Natural killer cell (primary cell): ENCODE measurements around the gene PAN2. TPM values are rescaled to one million over a fixed set of nuclear protein-coding genes. Genes with fewer than 3 reads are reported as not detected.

ENCODE experiments used
- ATAC-seq, 3 donors: fragments of 150-1000 bp in 2 of 3; fragments of 200-7000 bp in 1 of 3; cut with Tn5 transposase; 1 replicate in 1 of 3; 2 replicates in 2 of 3; pipeline ENCODE4 v1.10.0; 2021; ENCODE audit warnings: mild to moderate bottlenecking in 2 of 3, moderate library complexity in 2 of 3
- DNase-seq, 2 donors: peaks; one replicate each; pipeline versions ENCODE4 v3.0.0 to v3.0.0-alpha.2; 2013 to 2021; ENCODE audit warnings: mixed read lengths in 1 of 2
- H3K27ac ChIP-seq: one replicate; pipeline ENCODE4 v1.5.1; 2013; ENCODE audit warnings: mild to moderate bottlenecking, low read length
- H3K27me3 ChIP-seq: one replicate; pipeline ENCODE4 v1.6.1; 2013; ENCODE audit warnings: low read length; ENCODE audit not compliant: control insufficient read depth, insufficient read depth
- H3K36me3 ChIP-seq: one replicate; pipeline ENCODE4 v1.6.1; 2013; ENCODE audit warnings: low read length; ENCODE audit not compliant: control insufficient read depth, insufficient read depth
- H3K4me1 ChIP-seq: one replicate; pipeline ENCODE4 v1.6.1; 2013; ENCODE audit warnings: low read length; ENCODE audit not compliant: control insufficient read depth, insufficient read depth
- H3K4me3 ChIP-seq: one replicate; pipeline ENCODE4 v1.5.1; 2013; ENCODE audit warnings: low read length
- H3K9me3 ChIP-seq: one replicate; pipeline ENCODE4 v1.6.1; 2013; ENCODE audit warnings: low read length; ENCODE audit not compliant: control insufficient read depth, insufficient read depth
- H3K27ac Mint-ChIP-seq, 2 donors: one replicate each; pipeline ENCODE4 v1.8.0; 2022; ENCODE audit warnings: mild to moderate bottlenecking in 2 of 2, mixed read lengths in 2 of 2, moderate library complexity in 1 of 2
- H3K27me3 Mint-ChIP-seq, 2 donors: one replicate each; pipeline ENCODE4 v1.8.0; 2022; ENCODE audit warnings: low read depth in 2 of 2, mixed read lengths in 2 of 2
- H3K36me3 Mint-ChIP-seq: one replicate; pipeline ENCODE4 v1.8.0; 2022; ENCODE audit warnings: mixed read lengths
- H3K4me1 Mint-ChIP-seq, 2 donors: one replicate each; pipeline ENCODE4 v1.8.0; 2022; ENCODE audit warnings: mixed read lengths in 2 of 2
- H3K4me3 Mint-ChIP-seq: one replicate; pipeline ENCODE4 v1.8.0; 2022; ENCODE audit warnings: mild to moderate bottlenecking, moderate library complexity, mixed read lengths
- H3K9me3 Mint-ChIP-seq, 2 donors: one replicate each; pipeline ENCODE4 v1.8.0; 2022; ENCODE audit warnings: mixed read lengths in 2 of 2
- CTCF ChIP-seq: fragments of 200-600 bp; IDR thresholded peaks from one replicate; pipeline ENCODE4 v1.8.0; 2022; ENCODE audit warnings: antibody characterized with exemption
- whole genome bisulfite sequencing: methylation state at CpG from one replicate; pipeline ENCODE4 v1.1.7; 2013; ENCODE audit warnings: missing lambda C conversion rate; ENCODE audit not compliant: insufficient coverage; 5-methylcytosine and 5-hydroxymethylcytosine counted together
- intact Hi-C: fragments of 100-400 bp; cut with micrococcal nuclease; formaldehyde crosslinking; loops from one replicate; pipeline ENCODE4 v1.14.2; 2022
- total RNA-seq, 4 donors: library from RNA; stranded (reverse); fragments of 120-200 nt in 1 of 4; gene quantifications; one replicate each; pipeline versions ENCODE4 v1.2.3 to v1.2.4, GENCODE V29; 2013 to 2022

Gene PAN2
- total RNA-seq, 3 donors from 2014 or later (not counting 1 experiment from before 2014, with no cell fraction given) = 86.2 to 117 (median 95.7) TPM

- H3K9me3 Mint-ChIP-seq = no peaks in the 10 kb centered on the region
- H3K27ac Mint-ChIP-seq = no peak overlapping the region
- no CpG with 5 or more reads among the region's 1 CpG for WGBS
- no peak overlapping the region for H3K27ac ChIP-seq
- H3K27me3 Mint-ChIP-seq = no peaks in the 10 kb centered on the region
- no peak for TF ChIP-seq CTCF
- no peaks in the 10 kb centered on the region for H3K27me3 ChIP-seq
- H3K4me3 ChIP-seq = no peak overlapping the region
- intact Hi-C loops = no loop called here
- no peaks in the 10 kb centered on the region for H3K36me3 ChIP-seq
- H3K9me3 ChIP-seq = no peaks in the 10 kb centered on the region
- H3K4me1 Mint-ChIP-seq = no peaks in the 10 kb centered on the region
- H3K36me3 Mint-ChIP-seq = no peaks in the 10 kb centered on the region
- ATAC-seq (no peak), DNase-seq (no peak)
- H3K4me3 Mint-ChIP-seq = no peak overlapping the region
- H3K4me1 ChIP-seq = peaks cover 7% of the 10 kb centered on the region
Observed at GRCh38 chr12:56377989-56378316, 44.2 kb upstream of the PAN2 start.

- Mint-ChIP-seq H3K9me3 (no peaks in the 10 kb centered on the region), H3K4me1 (no peaks in the 10 kb centered on the region), H3K36me3 (no peaks in the 10 kb centered on the region), H3K27ac (no peak overlapping the region), H3K27me3 (no peaks in the 10 kb centered on the region), H3K4me3 (no peak overlapping the region)
- H3K4me1 ChIP-seq = peaks cover 7% of the 10 kb centered on the region
- H3K36me3 ChIP-seq = no peaks in the 10 kb centered on the region
- ATAC-seq (no peak), DNase-seq (no peak)
- H3K4me3 ChIP-seq = no peak overlapping the region
- no peaks in the 10 kb centered on the region for H3K27me3 ChIP-seq
- 83% methylated on average over 1 of the region's 4 CpGs for WGBS
- no peak for TF ChIP-seq CTCF
- H3K27ac ChIP-seq = no peak overlapping the region
- intact Hi-C loops = no loop called here
- no peaks in the 10 kb centered on the region for H3K9me3 ChIP-seq
Observed at GRCh38 chr12:56377310-56377988, 43.6 kb upstream of the PAN2 start.

GRCh38 chr12:56375598-56376434, 42.0 kb upstream of the PAN2 start:
- no peak for ATAC-seq
- Histone ChIP-seq H3K4me1 (peaks cover 7% of the 10 kb centered on the region), H3K27ac (peak overlapping the region; percentile 37), H3K4me3 (no peak overlapping the region), H3K9me3 (no peaks in the 10 kb centered on the region), H3K36me3 (no peaks in the 10 kb centered on the region), H3K27me3 (no peaks in the 10 kb centered on the region)
- no peaks in the 10 kb centered on the region for H3K36me3 Mint-ChIP-seq
- no peak overlapping the region for H3K4me3 Mint-ChIP-seq
- no peak for TF ChIP-seq CTCF
- no peaks in the 10 kb centered on the region for H3K4me1 Mint-ChIP-seq
- 64% methylated on average over 11 of the region's 11 CpGs for WGBS
- H3K27ac Mint-ChIP-seq = no peak overlapping the region
- H3K9me3 Mint-ChIP-seq = no peaks in the 10 kb centered on the region
- no peaks in the 10 kb centered on the region for H3K27me3 Mint-ChIP-seq
- no peak for DNase-seq
- intact Hi-C loops = no loop called here
